PC-3 (cell line): ENCODE results near the gene TTC28. TPM values are rescaled to one million over a fixed set of nuclear protein-coding genes. Genes with fewer than 3 reads are reported as not detected.
A peak's percentile ranks its signal among the peaks of the same experiment; 100 is the strongest.

Experiments used
- ATAC-seq: fragments of 200-7000 bp; cut with Tn5 transposase; 2 replicates; pipeline ENCODE4 v1.9.1; 2020; ENCODE audit warnings: mild to moderate bottlenecking, moderate library complexity
- BruUV-seq: library from RNA; stranded (reverse); fragments of 400-500 nt; replicated peaks from 2 replicates; lab custom pipeline; 2021; lab: Mats Ljungman, UMichigan
- CTCF ChIA-PET: fragments of 300-600 bp; sonication (Branson Sonifier 250); formaldehyde crosslinking; loops from one replicate; lab custom pipeline; 2022; ENCODE audit warnings: antibody characterized with exemption; lab: Charles Lee
- POLR2A ChIA-PET: fragments of 300-600 bp; sonication (Branson Sonifier 250); formaldehyde crosslinking; loops from one replicate; lab custom pipeline; 2022; ENCODE audit warnings: antibody characterized with exemption; ENCODE audit not compliant: unreplicated experiment; lab: Charles Lee
- DNase-seq: peaks from one replicate; pipeline ENCODE4 v3.0.0-alpha.2; 2015
- H2AFZ ChIP-seq: fragments of 300-600 bp; sonication (generic); 2 replicates; pipeline ENCODE4 v1.6.0; 2016; ENCODE audit warnings: antibody characterized with exemption, low read length
- H3F3A ChIP-seq: fragments of 300-600 bp; sonication (generic); one replicate; pipeline ENCODE4 v1.6.0; 2017; ENCODE audit warnings: antibody characterized with exemption, low read length, control low read depth, mild to moderate bottlenecking; ENCODE audit not compliant: unreplicated experiment
- H3K27ac ChIP-seq: fragments of 300-600 bp; sonication (generic); 2 replicates; pipeline ENCODE4 v1.5.1; 2016; ENCODE audit warnings: mild to moderate bottlenecking, low read length
- H3K27me3 ChIP-seq: fragments of 300-600 bp; sonication (generic); 2 replicates; pipeline ENCODE4 v1.6.1; 2016; ENCODE audit warnings: low read length, mixed read lengths
- H3K36me3 ChIP-seq: fragments of 300-600 bp; sonication (generic); 2 replicates; pipeline ENCODE4 v1.6.1; 2016; ENCODE audit warnings: low read depth, mixed run types, low read length, mixed read lengths
- H3K4me1 ChIP-seq: fragments of 300-600 bp; sonication (generic); 2 replicates; pipeline ENCODE4 v1.5.1; 2016; ENCODE audit warnings: low read length; ENCODE audit not compliant: insufficient read depth
- H3K4me2 ChIP-seq: fragments of 300-600 bp; sonication (generic); 2 replicates; pipeline ENCODE4 v1.6.0; 2016; ENCODE audit warnings: low read length
- H3K4me3 ChIP-seq: fragments of 300-600 bp; sonication (generic); 2 replicates; pipeline ENCODE4 v1.5.1; 2016; ENCODE audit warnings: mild to moderate bottlenecking, low read length, mixed read lengths
- H3K79me2 ChIP-seq: fragments of 300-600 bp; sonication (generic); 2 replicates; pipeline ENCODE4 v1.6.1; 2017; ENCODE audit warnings: low read length, mixed read lengths
- H3K9ac ChIP-seq: fragments of 300-600 bp; sonication (generic); 2 replicates; pipeline ENCODE4 v1.6.0; 2016; ENCODE audit warnings: mild to moderate bottlenecking, low read length
- H3K9me2 ChIP-seq: fragments of 300-600 bp; sonication (generic); replicated peaks from 2 replicates; pipeline ENCODE4 v1.6.1; 2016; ENCODE audit warnings: mixed run types, low read length, mixed read lengths
- H3K9me3 ChIP-seq: fragments of 300-600 bp; sonication (generic); 2 replicates; pipeline ENCODE4 v1.6.1; 2016; ENCODE audit warnings: low read length, mixed read lengths
- H4K20me1 ChIP-seq: fragments of 300-600 bp; sonication (generic); 2 replicates; pipeline ENCODE4 v1.6.1; 2016; ENCODE audit warnings: low read length, mixed read lengths
- CTCF ChIP-seq: fragments of 300-600 bp; sonication (generic); conservative IDR thresholded peaks from 2 replicates; pipeline ENCODE4 v1.5.1; 2017; ENCODE audit warnings: antibody characterized with exemption, low read depth, mild to moderate bottlenecking, low read length
- EZH2 ChIP-seq: fragments of 300-600 bp; sonication (generic); IDR thresholded peaks from one replicate; pipeline ENCODE4 v1.6.1; 2017; ENCODE audit warnings: antibody characterized with exemption, mild to moderate bottlenecking, low read length; ENCODE audit not compliant: unreplicated experiment
- EZH2phosphoT487 ChIP-seq: fragments of 300-600 bp; sonication (generic); IDR thresholded peaks from 2 replicates; pipeline ENCODE4 v1.6.1; 2018; ENCODE audit warnings: mild to moderate bottlenecking, antibody characterized with exemption, low read length, borderline replicate concordance
- intact Hi-C: fragments of 100-400 bp; cut with micrococcal nuclease; formaldehyde crosslinking; loops from 2 replicates; pipeline ENCODE4 v1.9.0; 2023
- total RNA-seq: library from RNA; depleted of rRNA; stranded (reverse); fragments of >200 nt; gene quantifications from 2 replicates; pipeline ENCODE4 v1.2.3, GENCODE V29; 2014

Gene TTC28
- total RNA-seq, 1 experiment from 2014 or later, result 6.3 TPM

GRCh38 chr22:28582806-28583205 lies 96.8 kb downstream of the TTC28 start:
- no peaks in the 10 kb centered on the region for H3K36me3 ChIP-seq
- no peak for TF ChIP-seq EZH2
- no peak for TF ChIP-seq CTCF
- TF ChIP-seq EZH2phosphoT487, result no peak
- no peaks in the 10 kb centered on the region for H3K9me2 ChIP-seq
- ChIA-PET CTCF (no interaction called here), POLR2A (interaction anchor here (0.5 kb wide), 1 partner anchor 33 kb away, joined by 4 read pairs; no protein-coding TSS in a partner anchor)
- H3K4me3 ChIP-seq, result no peak overlapping the region
- H3K79me2 ChIP-seq, result no peaks in the 10 kb centered on the region
- H3K4me1 ChIP-seq, result no peaks in the 10 kb centered on the region
- H3F3A ChIP-seq, result no peaks in the 10 kb centered on the region
- no TSS peak for BruUV-seq
- intact Hi-C loops, result no loop called here
- no peaks in the 10 kb centered on the region for H3K9me3 ChIP-seq
- H3K9ac ChIP-seq, result no peak overlapping the region
- no peak overlapping the region for H3K4me2 ChIP-seq
- H3K27ac ChIP-seq, result no peak overlapping the region
- H2AFZ ChIP-seq, result no peak overlapping the region
- no peaks in the 10 kb centered on the region for H4K20me1 ChIP-seq
- no peaks in the 10 kb centered on the region for H3K27me3 ChIP-seq
- DNase-seq (peak; percentile 4), ATAC-seq (peak; percentile 71)

GRCh38 chr22:28581016-28581415 lies 98.6 kb downstream of the TTC28 start:
- TF ChIP-seq EZH2phosphoT487, result no peak
- TF ChIP-seq CTCF, result no peak
- TF ChIP-seq EZH2, result no peak
- CTCF ChIA-PET, result no interaction called here
- Histone ChIP-seq H3K4me1 (no peaks in the 10 kb centered on the region), H3F3A (no peaks in the 10 kb centered on the region), H3K79me2 (no peaks in the 10 kb centered on the region), H4K20me1 (no peaks in the 10 kb centered on the region), H3K27ac (no peak overlapping the region), H3K4me3 (no peak overlapping the region), H3K4me2 (no peak overlapping the region), H2AFZ (no peak overlapping the region), H3K9ac (no peak overlapping the region), H3K9me2 (no peaks in the 10 kb centered on the region), H3K36me3 (no peaks in the 10 kb centered on the region), H3K9me3 (no peaks in the 10 kb centered on the region), H3K27me3 (no peaks in the 10 kb centered on the region)
- POLR2A ChIA-PET, result no interaction called here
- intact Hi-C loops, result no loop called here
- DNase-seq (no peak), ATAC-seq (no peak)
- BruUV-seq, result no TSS peak

DNA sequence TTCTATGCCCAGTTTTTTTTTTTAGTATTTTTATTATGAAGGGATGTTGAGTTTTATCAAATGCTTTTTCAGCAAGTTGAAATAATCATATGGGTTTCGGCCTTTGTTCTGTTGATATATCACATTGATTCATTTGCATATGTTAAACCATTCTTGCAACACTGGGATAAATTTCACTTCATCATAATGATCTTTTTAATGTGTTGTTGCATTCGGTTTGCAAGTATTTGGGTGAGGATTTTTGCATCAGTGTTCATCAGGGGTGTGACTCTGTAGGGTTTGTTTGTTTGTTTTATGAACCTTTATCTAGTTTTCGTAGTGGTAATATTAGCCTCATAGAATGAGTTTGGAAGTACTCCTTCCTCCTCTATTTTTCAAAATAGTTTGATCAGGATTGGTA lies 103.5 kb downstream of the TTC28 start:
- POLR2A ChIA-PET, result no interaction called here
- Histone ChIP-seq H3K4me1 (no peaks in the 10 kb centered on the region), H2AFZ (no peak overlapping the region), H3K4me3 (no peak overlapping the region), H3K9me2 (no peaks in the 10 kb centered on the region), H3K9me3 (no peaks in the 10 kb centered on the region), H3K4me2 (no peak overlapping the region), H3F3A (no peaks in the 10 kb centered on the region), H3K36me3 (no peaks in the 10 kb centered on the region), H3K79me2 (no peaks in the 10 kb centered on the region), H4K20me1 (no peaks in the 10 kb centered on the region), H3K27me3 (no peaks in the 10 kb centered on the region), H3K27ac (no peak overlapping the region), H3K9ac (no peak overlapping the region)
- DNase-seq (no peak), ATAC-seq (no peak)
- BruUV-seq, result no TSS peak
- TF ChIP-seq CTCF (no peak), EZH2 (no peak), EZH2phosphoT487 (no peak)
- intact Hi-C loops, result no loop called here
- CTCF ChIA-PET, result no interaction called here
